NCI-H2081 treated with DMSO at 0.1 percent for 48 hours (cell line): ENCODE data around the gene NEK4.

ENCODE experiments used
- DNase-seq: peaks from one replicate; lab custom pipeline; 2025; lab: John Stamatoyannopoulos, UW

The NEK4 gene

DNA sequence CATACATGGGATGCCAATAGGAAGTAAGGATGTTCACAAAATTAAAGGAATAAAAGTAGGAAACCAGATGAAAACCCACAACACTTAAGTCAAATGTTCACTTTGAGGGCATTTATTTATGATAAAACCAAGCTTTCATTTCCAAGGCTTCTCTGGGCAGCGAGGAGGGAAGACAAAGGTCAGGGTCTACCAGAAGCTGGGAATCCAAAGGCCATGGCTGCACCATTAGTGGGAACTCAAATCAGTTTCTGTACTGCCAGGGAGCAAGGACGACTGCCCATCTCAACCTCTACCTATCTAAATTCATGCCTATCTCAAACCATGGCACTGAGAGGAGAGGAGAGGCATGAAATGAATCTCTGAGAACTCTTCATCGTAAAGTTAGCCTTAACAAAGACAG lies 107.6 kb downstream of the NEK4 start:
- no peak for DNase-seq

DNA sequence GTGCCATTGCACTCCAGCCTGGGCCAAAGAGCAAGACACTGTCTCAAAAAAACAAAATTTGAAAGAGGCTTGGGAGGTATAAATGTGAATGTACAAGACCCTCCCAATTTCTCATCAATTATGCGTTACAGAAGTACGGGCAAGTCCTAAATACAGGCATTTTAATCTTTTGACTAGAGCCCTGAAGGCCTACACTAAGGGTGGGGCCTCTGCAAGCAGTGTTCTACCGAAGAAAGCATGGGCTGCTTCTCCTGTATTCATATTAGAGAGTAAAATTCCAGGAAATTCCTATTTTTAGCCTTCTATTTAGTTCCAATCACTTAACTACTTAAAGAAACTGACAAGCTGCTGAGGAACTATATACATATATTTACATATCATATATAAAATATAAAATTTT lies 110.7 kb downstream of the NEK4 start:
- no peak for DNase-seq
